T-helper 1 cell treated with Interleukin-12 subunit alpha and Interleukin-12 subunit beta and Interleukin-4 antibody, amounts not matched to agents 30 μg/mL and 1 μg/mL, for 36 hours (primary cell): ENCODE measurements around the gene SEL1L3.
"Not testable (repeated sequence)": the region's sequence is repeated elsewhere in the genome, so short reads cannot be mapped to it uniquely, and the experiment has no call there.

ENCODE experiments used
- H3K27ac Mint-ChIP-seq: one replicate; pipeline ENCODE4 v1.8.0; 2021; ENCODE audit warnings: mild to moderate bottlenecking, mixed read lengths
- H3K27me3 Mint-ChIP-seq: one replicate; pipeline ENCODE4 v1.8.0; 2021; ENCODE audit warnings: low read depth, mixed read lengths
- H3K36me3 Mint-ChIP-seq: one replicate; pipeline ENCODE4 v1.8.0; 2021; ENCODE audit warnings: low read depth, mixed read lengths
- H3K4me1 Mint-ChIP-seq: one replicate; pipeline ENCODE4 v1.8.0; 2021; ENCODE audit warnings: low read depth, mixed read lengths
- H3K4me3 Mint-ChIP-seq: one replicate; pipeline ENCODE4 v1.8.0; 2021; ENCODE audit warnings: mild to moderate bottlenecking, moderate library complexity, mixed read lengths
- H3K9me3 Mint-ChIP-seq: one replicate; pipeline ENCODE4 v1.8.0; 2021; ENCODE audit warnings: mixed read lengths

The SEL1L3 gene

DNA sequence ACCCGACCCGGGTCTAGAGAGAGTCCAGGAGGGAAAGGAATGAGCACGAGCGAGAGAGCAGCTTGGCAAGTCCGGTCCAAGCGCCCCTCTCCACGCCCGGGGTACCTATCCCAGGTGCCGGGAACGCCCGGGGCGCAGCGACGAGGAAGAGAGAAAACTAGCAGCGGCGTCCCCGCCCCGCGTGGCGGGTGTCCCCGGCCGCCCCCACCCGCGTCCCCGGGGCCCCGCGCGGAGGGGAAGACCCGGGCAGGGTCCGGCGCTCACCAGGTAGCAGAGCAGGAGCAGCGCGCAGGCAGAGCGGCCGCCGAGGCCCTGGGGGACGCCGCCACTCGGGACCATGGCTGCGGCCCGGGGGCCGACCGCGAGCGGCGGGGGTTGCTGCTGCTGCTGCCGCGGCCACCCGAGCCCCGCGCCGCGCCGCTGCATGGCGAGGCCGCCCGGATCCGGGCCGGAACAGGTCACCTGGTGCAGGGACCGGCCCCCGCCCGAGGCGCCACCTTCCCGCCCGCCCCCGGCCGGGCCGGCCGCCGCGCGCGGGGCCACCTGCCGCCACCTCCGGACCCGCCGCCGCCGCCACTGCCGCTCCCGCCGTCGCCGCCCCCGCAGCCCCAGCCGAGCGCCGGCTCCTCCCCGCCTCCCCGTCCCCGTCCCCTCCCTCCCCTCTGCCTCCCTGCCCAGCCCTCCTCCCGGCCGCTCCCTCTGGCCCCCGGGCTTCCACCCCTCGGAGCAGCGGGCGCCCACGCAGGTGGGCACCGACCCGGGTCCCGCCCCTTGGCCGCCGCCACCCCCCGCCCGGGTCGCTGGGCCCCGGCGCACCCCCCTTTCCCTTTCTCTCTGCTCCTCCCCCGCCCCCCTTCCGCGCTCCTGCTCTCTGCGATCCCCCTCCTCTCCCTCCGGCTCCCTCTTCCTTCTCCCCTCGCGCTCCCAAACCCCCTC lies at the start of gene SEL1L3:
Gene SEL1L3, minus strand, starts transcription at position 578 of the 936 bp plus-strand sequence. Its CDS starts 152 bp downstream, at position 426.
- H3K4me3 Mint-ChIP-seq, result peak within 1 kb of the TSS; percentile 100
- H3K9me3 Mint-ChIP-seq, result no peaks in the 10 kb centered on the region
- peaks cover 9% of the 10 kb centered on the region for H3K36me3 Mint-ChIP-seq
- H3K27me3 Mint-ChIP-seq, result peaks cover 4% of the 10 kb centered on the region
- peak within 1 kb of the TSS; percentile 99 for H3K27ac Mint-ChIP-seq
- H3K4me1 Mint-ChIP-seq, result peaks cover 34% of the 10 kb centered on the region

GRCh38 chr4:25911356-25911755 lies 48.6 kb upstream of the SEL1L3 start:
- Mint-ChIP-seq H3K36me3 (peaks cover 2% of the 10 kb centered on the region), H3K27ac (no peak overlapping the region), H3K4me1 (peaks cover 14% of the 10 kb centered on the region), H3K27me3 (peaks cover 20% of the 10 kb centered on the region), H3K9me3 (no peaks in the 10 kb centered on the region), H3K4me3 (no peak overlapping the region)

- no peak overlapping the region for H3K4me3 Mint-ChIP-seq
- H3K27me3 Mint-ChIP-seq, result peaks cover 20% of the 10 kb centered on the region
- no peaks in the 10 kb centered on the region for H3K9me3 Mint-ChIP-seq
- peaks cover 6% of the 10 kb centered on the region for H3K4me1 Mint-ChIP-seq
- H3K36me3 Mint-ChIP-seq, result no peaks in the 10 kb centered on the region
- H3K27ac Mint-ChIP-seq, result no peak overlapping the region
Measured at GRCh38 chr4:25908491-25908901, 45.7 kb upstream of the SEL1L3 start.

DNA sequence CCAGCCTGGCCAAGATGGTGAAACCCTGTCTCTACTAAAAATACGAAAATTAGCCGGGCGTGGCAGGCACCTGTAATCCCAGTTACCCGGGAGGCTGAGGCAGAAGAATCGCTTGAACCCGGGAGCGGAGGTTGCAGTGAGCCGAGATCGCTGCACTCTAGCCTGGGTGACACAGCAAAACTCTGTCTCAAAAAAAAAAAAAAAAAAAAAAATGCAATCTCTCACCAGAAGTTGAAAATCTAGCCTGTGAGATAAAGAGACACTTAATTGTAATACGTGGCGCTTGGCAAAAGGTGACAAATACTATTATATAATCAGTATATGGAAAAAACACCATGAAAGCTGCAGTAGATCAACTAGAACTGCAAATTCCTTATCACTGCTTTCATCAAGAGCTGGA lies 43.3 kb upstream of the SEL1L3 start:
- not testable (repeated sequence) for H3K4me3 Mint-ChIP-seq, H3K36me3 Mint-ChIP-seq, H3K27ac Mint-ChIP-seq, H3K4me1 Mint-ChIP-seq, H3K9me3 Mint-ChIP-seq
- H3K27me3 Mint-ChIP-seq, result peaks cover 13% of the 10 kb centered on the region

DNA sequence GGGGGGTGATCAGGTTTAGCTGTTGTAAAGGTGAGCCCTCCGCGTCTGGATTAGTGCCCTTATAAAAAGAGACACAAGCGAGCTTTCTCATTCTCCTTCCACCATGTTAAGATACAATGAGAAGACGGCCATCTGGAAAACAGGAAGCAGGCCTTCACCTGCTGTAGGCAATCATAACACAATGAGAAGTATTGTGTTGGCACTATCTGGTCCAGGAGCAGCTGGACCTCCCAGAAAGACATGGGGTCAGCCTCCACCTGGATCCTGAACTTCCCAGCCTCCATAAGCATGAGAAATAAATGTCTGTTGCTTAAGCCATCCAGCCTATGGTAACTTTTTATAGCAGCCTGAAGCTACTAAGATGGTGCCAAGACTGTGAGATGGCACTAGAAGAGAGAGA lies 42.6 kb upstream of the SEL1L3 start:
- Mint-ChIP-seq H3K4me1 (no peaks in the 10 kb centered on the region), H3K27ac (no peak overlapping the region), H3K27me3 (peaks cover 13% of the 10 kb centered on the region), H3K4me3 (no peak overlapping the region), H3K9me3 (no peaks in the 10 kb centered on the region), H3K36me3 (no peaks in the 10 kb centered on the region)

GRCh38 chr4:25904748-25905082 lies 41.9 kb upstream of the SEL1L3 start:
- no peaks in the 10 kb centered on the region for H3K9me3 Mint-ChIP-seq
- no peak overlapping the region for H3K4me3 Mint-ChIP-seq
- no peaks in the 10 kb centered on the region for H3K36me3 Mint-ChIP-seq

GRCh38 chr4:25903900-25904747 lies 41.3 kb upstream of the SEL1L3 start:
- Mint-ChIP-seq H3K4me1 (no peaks in the 10 kb centered on the region), H3K4me3 (no peak overlapping the region), H3K27ac (no peak overlapping the region), H3K36me3 (no peaks in the 10 kb centered on the region), H3K9me3 (no peaks in the 10 kb centered on the region), H3K27me3 (peaks cover 6% of the 10 kb centered on the region)

More at GRCh38 chr4:25904748-25905082, 41.9 kb upstream of the SEL1L3 start:
- H3K27me3 Mint-ChIP-seq, result peaks cover 7% of the 10 kb centered on the region
- H3K27ac Mint-ChIP-seq, result no peak overlapping the region
- no peaks in the 10 kb centered on the region for H3K4me1 Mint-ChIP-seq

DNA sequence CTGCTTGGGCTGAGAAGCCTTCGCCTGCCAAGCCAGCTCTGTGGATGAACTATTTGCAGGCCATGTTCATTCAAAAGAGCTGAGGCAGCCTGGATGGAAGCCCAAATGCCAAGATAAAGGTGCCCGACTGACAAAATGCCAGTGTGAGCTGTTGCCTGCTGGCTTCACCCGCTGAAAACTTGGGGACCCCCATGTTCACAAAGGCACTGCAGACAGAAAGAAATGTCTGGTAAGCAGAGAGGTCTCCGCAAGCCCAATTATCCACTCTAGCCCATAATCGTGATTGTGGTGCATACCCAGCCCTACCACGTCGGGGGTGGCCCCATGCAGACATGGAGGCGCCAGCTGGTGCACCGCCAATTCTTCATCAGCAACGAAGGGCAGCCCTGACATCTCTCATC lies 38.2 kb upstream of the SEL1L3 start:
- Mint-ChIP-seq H3K27me3 (no peaks in the 10 kb centered on the region), H3K27ac (no peak overlapping the region), H3K4me3 (no peak overlapping the region), H3K36me3 (no peaks in the 10 kb centered on the region), H3K4me1 (no peaks in the 10 kb centered on the region), H3K9me3 (no peaks in the 10 kb centered on the region)

- Mint-ChIP-seq H3K27ac (no peak overlapping the region), H3K9me3 (no peaks in the 10 kb centered on the region), H3K36me3 (no peaks in the 10 kb centered on the region), H3K4me3 (no peak overlapping the region), H3K27me3 (no peaks in the 10 kb centered on the region), H3K4me1 (no peaks in the 10 kb centered on the region)
Measured at GRCh38 chr4:25900310-25900709, 37.5 kb upstream of the SEL1L3 start.

GRCh38 chr4:25896776-25897539 lies 34.2 kb upstream of the SEL1L3 start:
- H3K27ac Mint-ChIP-seq, result no peak overlapping the region
- H3K9me3 Mint-ChIP-seq, result no peaks in the 10 kb centered on the region
- H3K4me3 Mint-ChIP-seq, result no peak overlapping the region
- H3K4me1 Mint-ChIP-seq, result no peaks in the 10 kb centered on the region
- no peaks in the 10 kb centered on the region for H3K36me3 Mint-ChIP-seq
- no peaks in the 10 kb centered on the region for H3K27me3 Mint-ChIP-seq

- no peak overlapping the region for H3K4me3 Mint-ChIP-seq
- H3K27ac Mint-ChIP-seq, result no peak overlapping the region
- no peaks in the 10 kb centered on the region for H3K9me3 Mint-ChIP-seq
- no peaks in the 10 kb centered on the region for H3K36me3 Mint-ChIP-seq
- no peaks in the 10 kb centered on the region for H3K27me3 Mint-ChIP-seq
- H3K4me1 Mint-ChIP-seq, result no peaks in the 10 kb centered on the region
Measured at GRCh38 chr4:25892796-25893195, 30.0 kb upstream of the SEL1L3 start.

DNA sequence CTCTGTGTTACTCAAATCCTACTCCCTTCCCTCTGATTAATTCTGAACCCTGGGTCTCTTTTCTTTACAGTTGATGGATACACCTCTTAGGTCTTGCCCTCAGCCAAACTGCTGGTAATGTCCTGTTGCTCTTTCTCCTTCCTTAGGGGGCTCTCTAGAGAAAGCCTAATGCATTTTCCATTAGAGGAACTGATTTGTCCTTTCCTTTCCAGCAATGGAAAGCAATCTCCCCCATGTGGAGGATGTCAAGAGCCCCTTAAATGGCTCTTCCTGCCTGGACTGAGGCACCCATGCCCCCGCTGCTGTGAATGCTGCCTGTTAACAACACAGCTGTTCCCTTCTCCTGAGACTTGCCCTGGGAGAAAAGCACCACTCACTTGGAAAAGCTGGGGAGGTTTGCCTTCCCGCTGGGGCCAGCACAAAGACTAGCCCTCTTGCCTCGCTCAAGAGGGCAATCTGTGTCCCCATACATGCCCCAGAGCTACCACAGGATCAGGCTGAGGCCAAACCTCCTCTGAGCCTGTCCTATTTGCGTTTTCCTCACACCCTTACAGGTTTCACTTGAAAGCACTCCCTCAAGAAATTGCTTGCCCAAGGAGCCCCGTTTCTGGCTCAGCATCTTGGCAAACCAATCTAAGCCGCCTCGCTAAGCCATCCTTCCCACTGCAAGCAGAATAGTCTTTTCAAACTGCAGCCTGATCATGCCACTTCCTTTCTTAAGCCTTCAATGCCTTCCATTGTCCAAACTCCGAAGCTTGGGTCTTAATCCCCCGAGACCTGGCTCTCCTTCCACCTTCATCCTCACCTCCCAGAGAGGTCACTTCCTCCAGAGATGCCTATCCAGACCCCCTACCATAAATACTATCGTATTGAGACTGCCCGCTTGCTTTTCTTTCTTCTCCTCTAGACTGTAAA lies 28.0 kb upstream of the SEL1L3 start:
- no peaks in the 10 kb centered on the region for H3K36me3 Mint-ChIP-seq
- H3K27ac Mint-ChIP-seq, result no peak overlapping the region
- no peaks in the 10 kb centered on the region for H3K9me3 Mint-ChIP-seq
- no peaks in the 10 kb centered on the region for H3K4me1 Mint-ChIP-seq
- H3K4me3 Mint-ChIP-seq, result no peak overlapping the region
- no peaks in the 10 kb centered on the region for H3K27me3 Mint-ChIP-seq

- no peaks in the 10 kb centered on the region for H3K36me3 Mint-ChIP-seq
- H3K4me1 Mint-ChIP-seq, result no peaks in the 10 kb centered on the region
- no peaks in the 10 kb centered on the region for H3K27me3 Mint-ChIP-seq
- no peak overlapping the region for H3K27ac Mint-ChIP-seq
- H3K9me3 Mint-ChIP-seq, result no peaks in the 10 kb centered on the region
- H3K4me3 Mint-ChIP-seq, result no peak overlapping the region
Measured at GRCh38 chr4:25889589-25890503, 27.1 kb upstream of the SEL1L3 start.
